ENCODE measurements around the gene ANP32D.
"Not testable (repeated sequence)": the region's sequence is repeated elsewhere in the genome, so short reads cannot be mapped to it uniquely, and the experiment has no call there.

DNA sequence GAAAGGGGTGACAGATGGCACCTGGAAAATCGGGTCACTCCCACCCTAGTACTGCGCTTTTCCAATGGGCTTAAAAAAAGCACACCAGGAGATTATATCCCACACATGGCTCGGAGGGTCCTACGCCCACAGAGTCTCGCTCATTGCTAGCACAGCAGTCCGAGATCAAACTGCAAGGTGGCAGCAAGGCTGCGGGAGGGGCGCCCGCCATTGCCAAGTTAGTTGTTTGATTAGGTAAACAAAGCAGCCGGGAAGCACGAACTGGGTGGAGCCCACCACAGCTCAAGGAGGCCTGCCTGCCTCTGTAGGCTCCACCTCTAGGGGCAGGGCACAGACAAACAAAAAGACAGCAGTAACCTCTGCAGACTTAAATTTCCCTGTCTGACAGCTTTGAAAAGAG, 2.1 kb downstream of the ANP32D start:
- TF ChIP-seq, protein P1, sequence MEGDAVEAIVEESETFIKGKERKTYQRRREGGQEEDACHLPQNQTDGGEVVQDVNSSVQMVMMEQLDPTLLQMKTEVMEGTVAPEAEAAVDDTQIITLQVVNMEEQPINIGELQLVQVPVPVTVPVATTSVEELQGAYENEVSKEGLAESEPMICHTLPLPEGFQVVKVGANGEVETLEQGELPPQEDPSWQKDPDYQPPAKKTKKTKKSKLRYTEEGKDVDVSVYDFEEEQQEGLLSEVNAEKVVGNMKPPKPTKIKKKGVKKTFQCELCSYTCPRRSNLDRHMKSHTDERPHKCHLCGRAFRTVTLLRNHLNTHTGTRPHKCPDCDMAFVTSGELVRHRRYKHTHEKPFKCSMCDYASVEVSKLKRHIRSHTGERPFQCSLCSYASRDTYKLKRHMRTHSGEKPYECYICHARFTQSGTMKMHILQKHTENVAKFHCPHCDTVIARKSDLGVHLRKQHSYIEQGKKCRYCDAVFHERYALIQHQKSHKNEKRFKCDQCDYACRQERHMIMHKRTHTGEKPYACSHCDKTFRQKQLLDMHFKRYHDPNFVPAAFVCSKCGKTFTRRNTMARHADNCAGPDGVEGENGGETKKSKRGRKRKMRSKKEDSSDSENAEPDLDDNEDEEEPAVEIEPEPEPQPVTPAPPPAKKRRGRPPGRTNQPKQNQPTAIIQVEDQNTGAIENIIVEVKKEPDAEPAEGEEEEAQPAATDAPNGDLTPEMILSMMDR (IDR thresholded peaks at IDR 0.05) = not testable (repeated sequence)
- not testable (repeated sequence) for TF ChIP-seq POLR2A (IDR thresholded peaks at IDR 0.05; ENCODE audit: low read depth); EP300 (IDR thresholded peaks at IDR 0.05); POLR2AphosphoS5 (IDR thresholded peaks at IDR 0.05)
